Glomerular visceral epithelial cell (primary cell): ENCODE data around the gene TCOF1.

Source experiments
- DNase-seq: peaks from one replicate; pipeline ENCODE4 v3.0.0-alpha.2; 2016; ENCODE audit errors: extremely low spot score

TCOF1 gene

DNA sequence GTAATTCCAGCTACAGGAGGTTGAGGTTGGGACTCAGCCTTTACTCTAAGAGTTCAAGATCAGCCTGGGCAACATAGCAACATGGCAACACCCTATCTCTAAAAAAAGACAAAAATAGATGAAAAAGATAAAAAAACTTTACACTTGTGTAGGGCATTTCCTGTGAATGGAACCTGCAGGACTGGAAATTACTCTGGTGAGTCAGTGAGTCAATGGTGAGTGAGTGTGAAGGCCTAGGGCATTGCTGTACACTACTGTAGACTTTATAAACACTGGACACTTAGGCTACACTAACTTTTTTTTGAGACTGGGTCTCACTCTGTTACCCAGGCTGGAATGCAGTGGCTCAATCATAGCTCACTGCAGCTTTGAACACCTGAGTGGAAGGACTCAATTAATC, 35.3 kb upstream of the TCOF1 start:
- DNase-seq: peak; percentile 52

DNA sequence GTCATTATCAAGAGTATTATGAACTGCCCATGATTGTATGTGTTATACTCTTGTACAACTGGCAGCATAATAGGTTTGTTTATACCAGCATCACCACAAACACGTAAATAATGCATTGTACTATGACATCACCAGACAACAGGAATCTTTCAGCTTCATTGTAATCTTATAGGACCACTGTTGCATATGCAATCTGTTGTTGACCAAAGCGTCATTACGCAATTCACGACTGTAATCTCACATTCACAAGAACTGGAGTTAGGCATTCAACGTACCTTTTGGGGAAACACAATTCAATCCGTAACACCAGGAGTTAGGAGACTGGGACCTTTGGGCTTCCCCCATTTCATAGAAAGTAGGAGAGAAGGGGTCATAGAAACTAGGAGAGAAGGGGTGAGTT, 34.4 kb upstream of the TCOF1 start:
- DNase-seq: no peak

DNA sequence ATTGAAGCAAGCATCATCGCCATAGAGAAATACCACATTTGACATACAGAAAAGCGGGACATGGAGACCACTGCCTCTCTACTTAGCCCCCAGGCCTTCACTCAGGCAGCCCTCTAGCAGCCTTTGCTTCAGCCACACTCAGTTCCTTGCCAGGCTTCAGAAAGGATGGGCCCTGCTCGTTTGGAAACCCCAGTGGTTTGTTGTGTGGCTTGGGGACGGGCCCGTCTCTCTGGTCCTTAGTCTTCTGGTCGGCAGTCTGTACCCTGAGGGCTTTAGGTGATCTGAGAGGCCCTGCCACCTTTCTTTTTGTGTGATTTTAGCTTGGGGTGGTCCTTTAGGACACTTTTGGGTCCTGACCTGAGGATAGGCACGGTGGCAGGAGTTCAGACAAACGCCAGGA, 33.7 kb upstream of the TCOF1 start:
- DNase-seq: no peak

DNA sequence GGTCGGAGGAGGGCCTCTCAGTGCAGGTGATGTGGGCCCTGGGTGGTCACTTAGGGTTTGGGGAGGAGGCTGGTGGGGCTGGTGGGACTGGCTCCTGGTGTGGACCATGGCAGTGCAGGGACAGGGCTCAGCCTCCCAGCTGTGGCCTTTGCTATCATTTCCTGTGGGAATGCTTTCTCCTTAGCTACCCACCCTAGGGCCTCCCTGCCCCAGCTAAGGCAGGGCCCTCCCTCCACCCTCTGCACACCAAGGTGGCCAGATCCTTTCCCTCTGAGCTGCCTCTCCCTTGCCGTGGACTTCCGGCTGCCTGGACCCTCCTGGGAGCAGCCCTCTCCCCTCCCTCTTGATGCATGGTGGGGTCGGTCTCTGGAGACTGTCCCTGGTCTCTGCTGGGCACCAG, 32.1 kb upstream of the TCOF1 start:
- DNase-seq: no peak

DNA sequence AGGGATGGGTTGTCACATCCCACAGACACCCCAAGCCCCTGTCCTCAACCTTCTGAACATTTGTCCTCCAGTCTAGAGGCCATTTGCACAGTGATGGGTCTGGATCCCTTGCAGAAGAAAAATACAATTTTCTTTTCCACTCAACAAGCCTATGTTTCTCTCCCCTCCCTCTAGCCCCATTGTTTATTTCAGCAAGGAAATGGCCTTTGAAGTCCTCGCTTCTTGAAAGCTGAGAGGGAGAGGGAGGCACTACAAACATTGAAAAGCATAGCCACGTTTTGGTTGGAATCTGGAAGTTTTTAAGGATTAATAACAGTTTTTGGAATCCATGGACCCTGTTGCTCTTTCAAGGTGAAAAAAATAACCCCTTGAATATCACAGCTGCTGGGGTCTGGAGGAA, 30.8 kb upstream of the TCOF1 start:
- no peak for DNase-seq

DNA sequence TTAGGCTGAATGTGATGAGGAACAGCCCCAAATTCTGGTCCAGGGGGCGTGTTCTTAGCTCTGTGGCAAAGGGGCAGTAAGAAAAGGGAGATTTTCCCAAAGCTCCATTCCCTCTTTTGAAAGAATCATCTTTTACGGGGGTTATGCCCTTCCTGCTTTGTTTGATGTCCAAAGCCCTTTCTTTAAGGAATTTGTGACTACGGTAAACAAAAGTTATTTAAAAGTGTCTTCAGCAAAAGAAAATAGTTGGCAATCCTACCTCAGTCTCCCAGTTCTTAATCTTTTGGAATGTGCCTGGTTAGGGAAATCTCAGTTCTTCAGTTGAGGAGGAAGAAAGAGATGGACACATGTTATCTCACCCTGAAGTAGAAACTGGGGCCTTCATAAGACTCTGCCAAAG, 30.4 kb upstream of the TCOF1 start:
- DNase-seq: no peak

DNA sequence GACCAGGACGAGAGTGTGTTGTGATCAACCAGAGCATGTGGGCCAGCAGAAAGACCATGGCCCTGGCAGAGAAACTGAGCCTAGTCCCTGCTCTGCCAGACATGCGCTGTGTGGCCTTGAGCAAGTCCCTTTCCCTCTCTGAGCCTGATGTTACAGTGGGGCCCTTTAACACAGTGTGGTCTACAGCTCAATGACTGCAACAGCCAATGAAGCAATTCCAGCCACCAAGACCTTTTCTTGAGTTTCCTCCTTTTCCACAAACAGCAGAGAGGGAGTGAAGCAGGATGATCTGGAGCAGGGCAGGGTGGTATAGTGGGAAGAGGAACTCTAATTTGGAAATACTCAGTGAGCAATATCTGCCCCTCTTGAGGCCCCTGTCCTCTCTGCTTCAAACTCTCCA, 29.0 kb upstream of the TCOF1 start:
- DNase-seq: no peak

DNA sequence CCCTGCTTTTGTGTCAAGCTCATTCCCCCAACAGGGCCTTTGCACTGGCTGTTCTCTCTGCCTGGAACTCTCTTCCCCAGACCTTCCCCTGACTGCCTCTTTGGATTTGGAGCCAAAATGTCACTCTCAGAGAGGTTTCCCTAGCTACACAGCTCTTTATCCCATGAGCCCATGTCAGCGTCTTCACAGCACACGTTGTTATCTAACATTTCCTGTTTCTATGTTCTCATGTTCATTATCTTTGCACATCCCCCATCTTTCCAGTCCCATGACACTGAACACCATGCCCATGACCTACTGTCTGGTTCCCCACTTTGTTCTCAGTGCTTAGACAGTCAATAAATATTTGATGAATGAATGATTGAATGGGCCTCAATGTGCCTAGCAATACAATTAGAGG, 28.5 kb upstream of the TCOF1 start:
- no peak for DNase-seq

DNA sequence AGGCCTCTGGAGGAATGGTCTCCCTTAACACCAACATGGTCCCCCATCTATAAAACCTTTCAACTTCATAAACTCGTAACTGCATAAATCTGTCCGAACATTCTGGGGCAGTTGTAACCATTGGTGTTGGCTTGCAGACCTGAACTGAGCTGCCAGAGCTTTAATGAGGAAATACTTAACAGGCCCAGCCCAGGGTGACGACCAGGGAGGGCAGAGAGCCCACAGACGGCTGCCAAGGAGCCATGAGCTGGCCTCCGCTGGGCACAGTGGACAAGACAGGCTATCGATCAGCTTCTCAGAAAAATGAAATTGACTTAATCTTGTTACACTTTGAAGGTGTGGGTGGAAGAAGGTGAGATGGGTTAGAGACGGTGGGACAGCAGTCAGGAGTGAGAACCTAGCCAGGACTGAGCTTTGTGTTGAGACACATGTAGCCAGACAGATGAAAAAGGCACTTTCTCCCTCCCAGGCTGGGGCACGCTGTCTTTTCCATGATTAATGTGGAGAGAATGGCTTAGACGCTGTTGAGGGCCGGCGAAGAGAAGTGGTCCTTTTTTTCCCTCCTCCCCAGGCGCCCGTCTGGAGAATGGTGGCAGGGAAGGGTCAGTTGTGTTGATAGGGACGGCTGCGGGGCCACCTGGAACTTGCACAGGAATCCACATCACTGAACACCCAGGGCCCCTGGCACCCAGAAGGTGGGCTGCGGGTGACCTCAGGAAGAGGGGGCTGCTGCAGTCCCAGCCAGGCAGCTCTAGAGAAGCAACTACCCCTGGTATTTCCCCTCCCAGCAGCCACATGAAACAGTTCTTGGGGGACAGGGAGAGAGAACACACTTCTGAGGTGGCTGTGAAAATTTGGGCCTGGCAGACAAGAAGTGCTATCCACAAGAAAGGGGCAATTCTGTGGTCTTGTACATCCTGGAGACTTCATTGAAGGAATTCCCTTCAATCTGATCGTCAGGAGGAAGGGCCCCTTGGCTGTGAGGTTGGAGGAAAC, 27.3 kb upstream of the TCOF1 start:
- no peak for DNase-seq

DNA sequence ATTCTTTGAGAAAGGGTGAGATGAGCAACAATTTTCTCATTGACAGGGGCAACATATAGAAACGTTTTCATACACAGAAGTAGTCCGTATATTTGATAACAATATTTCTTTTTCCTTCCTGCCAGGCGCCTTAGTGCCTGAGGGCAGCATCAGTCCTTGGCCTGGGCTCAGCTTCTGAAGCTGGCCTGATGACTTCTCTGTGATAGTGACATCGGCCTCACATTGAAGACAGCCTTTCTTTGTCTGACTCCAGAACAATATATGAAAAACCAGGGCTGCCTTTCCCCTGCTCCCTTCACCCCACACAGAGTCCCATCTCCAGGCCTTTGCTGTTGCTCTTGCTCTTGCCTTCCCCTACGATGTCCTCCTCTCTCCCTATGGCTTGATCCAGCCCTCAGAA, 24.1 kb upstream of the TCOF1 start:
- DNase-seq: no peak

DNA sequence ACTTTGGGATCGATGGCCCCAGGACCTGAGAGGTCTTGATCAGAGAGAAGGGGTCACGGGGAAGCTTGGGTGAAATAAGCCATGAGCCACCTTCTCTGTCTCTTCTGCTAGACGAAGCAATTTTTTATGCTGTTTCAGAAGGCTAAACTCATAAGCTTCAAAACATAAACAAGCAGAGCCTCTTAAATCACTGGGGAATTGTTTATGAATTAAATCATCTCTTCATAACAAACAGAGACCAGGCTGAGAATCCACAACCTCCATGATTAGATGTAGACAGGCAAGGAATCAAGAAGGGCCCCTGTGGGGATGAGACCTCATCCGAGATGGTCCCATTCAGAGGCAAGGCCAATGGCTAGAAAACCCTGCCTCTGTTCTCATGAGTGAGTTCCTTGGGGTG, 21.7 kb upstream of the TCOF1 start:
- no peak for DNase-seq

DNA sequence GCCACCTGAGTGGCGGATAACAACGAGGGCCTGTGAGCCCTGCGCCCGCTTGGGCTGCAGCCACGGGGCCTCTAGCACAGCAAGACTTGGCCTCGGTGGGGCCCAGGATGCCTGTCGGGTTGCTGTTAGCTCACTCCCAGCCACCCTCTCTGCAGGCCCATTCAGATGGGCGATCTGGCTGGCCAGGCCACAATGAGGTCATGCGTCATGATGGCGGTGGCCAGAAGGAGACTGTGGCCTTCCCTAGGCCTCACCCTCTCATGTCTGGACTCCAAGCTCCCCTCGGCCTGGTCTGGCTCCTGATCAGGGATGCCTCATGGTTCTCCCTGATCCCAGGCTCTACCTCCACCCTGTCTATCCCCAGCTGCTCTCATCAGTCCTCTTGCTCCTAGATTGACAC, 19.0 kb upstream of the TCOF1 start:
- no peak for DNase-seq

DNA sequence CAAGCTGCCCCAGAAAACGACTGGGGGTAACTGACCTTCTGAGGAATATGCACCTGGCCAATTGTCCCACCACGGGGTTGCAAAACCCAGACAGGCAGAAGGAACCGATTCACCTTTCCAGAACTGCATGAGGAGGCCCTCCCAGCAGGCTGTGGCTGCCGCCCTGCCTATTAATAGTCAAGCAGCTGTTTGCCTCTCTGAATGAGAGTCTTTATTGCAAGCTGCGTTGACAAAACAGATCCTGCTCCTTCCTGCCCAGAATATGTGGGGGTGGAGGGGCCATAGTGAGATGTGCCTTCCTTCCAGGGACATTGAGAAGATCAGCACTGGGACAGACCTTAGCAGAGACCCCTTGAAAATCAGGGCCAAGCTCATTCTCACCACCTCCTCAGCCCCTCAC, 18.3 kb upstream of the TCOF1 start:
- DNase-seq: no peak

DNA sequence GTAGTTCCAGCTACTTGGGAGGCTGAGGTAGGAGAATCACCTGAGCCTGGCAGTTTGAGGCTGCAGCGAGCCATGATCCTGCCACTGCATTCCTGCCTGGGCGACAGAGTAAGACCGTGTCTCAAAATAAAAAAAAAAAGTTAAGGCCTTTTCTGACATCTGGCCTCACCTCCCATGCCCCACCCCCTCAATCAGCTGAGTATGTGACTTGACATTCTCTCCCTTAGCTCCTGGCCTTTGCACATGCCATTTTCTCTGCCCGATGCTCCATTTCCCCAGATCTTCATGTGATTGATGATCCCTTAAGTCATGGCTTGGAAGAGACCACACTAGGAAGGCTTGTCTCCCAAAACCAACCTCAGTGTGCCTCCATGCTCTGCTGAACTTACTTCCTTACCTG, 17.7 kb upstream of the TCOF1 start:
- DNase-seq: no peak

DNA sequence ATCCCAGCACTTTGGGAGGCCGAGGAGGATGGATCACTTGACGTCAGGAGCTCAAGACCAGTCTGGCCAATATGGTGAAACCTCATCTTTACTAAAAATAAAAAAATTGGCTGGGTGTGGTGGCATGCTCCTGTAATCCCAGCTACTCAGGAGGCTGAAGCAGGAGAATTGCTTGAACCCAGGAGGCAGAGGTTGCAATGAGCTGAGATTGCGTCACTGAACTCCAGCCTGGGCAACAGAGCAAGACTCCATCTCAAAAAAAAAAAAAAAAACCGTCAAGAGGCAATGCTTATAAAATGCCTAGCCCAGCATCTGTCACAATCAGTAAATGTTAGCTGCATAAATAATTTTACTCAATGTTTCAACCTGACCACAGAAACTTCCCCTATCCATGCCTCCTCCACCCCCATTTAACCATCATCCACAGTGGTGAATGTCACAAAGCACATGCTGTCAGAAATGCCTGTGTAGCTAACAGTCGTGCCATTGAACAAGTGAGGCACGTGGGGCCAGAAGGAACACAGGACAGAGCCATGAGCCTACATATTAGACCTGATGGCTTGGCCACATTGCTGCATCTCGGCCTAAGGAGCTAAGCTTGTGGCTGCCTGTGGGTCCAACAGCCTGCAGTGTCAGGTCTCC, 16.8 kb upstream of the TCOF1 start:
- no peak for DNase-seq

DNA sequence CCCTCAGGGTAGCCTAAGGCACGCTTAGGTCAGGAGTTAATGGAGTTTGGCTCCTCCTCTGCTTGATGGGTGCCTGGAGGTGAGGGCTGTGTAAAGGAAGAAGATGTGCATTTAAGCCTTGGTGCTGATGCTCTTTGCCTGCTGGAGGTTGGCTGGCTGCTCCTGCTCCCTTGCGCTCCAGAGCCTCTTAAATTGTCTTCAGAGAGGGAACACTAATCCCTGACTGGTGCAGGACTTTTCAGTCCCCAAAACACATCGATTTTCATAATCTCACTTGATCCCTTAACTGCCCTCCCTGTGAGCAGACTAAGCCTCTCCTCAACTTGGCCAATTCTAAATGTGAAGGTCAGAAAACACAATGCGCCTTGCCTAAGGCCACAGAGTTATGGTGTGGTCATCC, 16.2 kb upstream of the TCOF1 start:
- DNase-seq: no peak

DNA sequence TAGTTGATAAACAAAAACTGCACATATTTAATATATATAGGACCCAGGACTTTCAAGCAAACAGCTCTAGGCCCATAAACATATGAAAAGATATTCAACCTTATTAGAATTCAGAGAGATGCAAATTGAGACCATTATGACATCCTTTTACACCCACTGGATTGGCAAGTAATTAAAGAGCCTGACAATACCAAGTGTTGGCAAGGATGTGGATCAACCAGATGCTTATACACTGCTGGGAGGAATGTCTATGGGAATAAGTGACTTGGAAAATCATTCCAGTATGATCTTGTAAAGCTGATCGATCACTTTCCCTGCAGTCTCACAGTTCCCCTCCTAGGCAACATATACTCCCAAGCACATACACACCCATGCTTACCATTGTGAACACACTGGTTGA, 15.5 kb upstream of the TCOF1 start:
- no peak for DNase-seq

DNA sequence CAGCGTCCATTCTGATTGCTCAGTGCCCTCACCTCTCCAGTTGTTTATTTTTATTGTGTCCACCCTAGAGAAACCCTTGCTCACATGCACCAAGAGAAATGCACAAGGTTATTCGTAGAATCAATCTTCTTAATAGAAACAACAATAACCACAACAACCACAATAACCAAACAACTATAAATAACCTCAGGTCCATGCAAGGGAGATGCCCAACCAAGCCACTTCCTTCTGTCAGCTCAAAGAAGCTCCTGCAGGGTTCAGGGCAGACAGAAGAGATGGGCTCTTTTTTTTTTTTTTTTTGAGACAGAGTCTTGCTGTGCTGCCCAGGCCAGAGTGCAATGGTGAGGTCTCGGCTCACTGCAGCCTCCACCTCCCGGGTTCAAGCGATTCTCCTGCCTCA, 14.9 kb upstream of the TCOF1 start:
- no peak for DNase-seq

DNA sequence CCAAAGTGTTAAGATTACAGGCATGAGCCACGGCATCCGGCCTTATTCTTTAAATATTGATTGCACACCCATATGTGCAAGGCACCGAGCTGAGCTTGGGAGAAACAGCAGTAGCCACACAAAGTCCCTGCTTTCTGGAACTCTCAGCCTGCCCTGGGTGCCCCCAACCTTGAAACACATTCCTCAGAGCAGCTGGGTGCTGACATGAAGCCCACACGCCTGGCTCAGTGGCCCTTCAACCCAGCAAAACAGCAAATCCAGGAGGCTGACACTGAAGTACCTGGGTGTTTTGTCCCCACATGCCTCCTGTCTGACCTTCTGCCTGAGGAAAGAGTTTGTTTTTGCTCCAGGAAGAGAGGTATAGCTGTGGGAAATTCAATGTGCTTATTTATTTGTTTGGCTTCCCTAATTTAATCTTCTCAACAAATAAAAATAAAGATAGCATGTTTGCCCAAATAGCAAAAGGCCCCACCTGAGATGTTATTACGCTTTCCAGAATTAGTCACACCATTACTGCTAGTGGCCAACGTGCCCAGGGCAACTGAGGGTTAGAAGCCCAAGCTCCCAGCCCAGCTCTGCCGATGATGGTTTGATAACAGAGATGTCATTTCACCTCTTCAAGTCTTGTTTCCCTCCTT, 13.4 kb upstream of the TCOF1 start:
- no peak for DNase-seq

DNA sequence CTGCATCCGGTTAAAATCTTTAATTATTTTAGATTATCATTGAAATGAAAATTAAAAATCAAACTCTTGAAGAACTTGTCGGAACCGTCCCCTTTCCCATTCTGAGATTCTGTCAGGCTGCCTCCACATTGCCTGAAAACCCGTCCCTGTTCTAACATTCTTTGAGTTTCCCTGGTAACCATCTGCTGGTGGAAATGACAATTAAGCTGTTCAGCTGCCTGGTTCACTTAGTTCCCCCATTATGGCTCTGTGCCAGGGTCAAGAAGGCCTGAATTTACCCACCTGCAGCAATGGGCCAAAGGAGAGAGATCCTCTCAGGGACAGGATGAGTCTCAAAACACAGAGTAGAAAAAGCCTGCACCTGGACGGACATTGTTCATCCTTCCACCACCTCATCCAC, 11.8 kb upstream of the TCOF1 start:
- no peak for DNase-seq

DNA sequence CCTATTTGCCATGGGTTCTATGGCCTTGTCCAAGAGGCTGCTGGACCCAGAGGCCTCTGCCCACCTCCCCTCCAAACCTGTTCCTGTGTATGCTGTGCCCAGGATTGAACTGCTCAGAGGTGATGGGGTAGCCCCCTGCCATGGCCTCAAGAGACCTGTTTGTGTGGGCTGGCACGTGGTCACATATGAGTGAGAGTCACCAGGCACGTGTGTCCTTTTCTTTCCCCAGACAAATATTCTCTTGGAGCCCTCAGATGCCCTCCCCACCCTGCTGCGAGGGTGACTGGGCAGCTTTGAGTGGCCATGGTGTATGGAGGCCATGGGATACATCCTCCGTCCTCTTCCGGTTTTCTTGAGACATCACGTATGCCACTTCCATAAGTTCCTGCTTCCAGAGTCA, 10.9 kb upstream of the TCOF1 start:
- DNase-seq: no peak

DNA sequence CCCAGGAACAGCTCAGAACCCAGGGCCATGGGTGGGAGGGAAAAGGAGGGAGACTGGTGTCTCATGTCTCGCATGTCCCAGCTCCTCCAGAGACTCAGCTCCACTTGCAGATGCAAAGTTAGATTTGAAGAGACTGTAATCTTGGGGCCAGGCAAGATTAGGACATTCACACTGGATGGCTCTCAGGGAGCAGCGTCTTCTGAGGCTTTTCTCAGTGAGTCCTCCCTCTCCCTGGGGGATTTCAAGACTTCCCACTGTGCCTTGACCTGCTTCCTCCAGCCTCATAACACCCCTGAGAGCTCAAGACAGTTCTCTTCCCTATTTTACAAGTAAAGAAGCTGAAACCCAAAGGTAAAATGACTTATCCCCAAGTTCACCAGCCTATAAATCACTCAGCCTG, 10.5 kb upstream of the TCOF1 start:
- DNase-seq: no peak

DNA sequence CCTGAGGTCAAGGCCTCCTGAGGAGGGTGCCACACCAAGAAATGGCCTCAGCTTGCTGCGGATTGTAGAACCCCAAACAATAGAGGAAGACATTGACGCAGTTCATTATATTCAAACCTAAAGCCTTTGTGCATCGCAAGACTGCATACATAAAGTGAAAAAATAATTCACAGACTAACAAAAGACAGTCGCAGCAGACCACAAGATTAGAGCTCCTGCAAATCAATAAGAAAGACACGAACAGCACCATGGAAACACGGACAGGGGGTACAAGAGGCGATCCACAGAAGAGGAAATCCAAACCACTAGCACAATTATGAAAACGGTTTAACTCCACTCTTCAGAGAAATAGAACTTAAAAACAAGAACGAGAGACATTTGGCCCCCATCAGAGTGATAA, 10.0 kb upstream of the TCOF1 start:
- no peak for DNase-seq
